Forelimb muscle (tissue), 1 donor: ENCODE results near the gene ASRGL1. TPM values are rescaled to one million over a fixed set of nuclear protein-coding genes. Genes with fewer than 3 reads are reported as not detected.

Experiments used
- DNase-seq: peaks from one replicate; pipeline ENCODE4 v3.0.0-alpha.2; 2013; ENCODE audit warnings: low read depth
- polyA plus RNA-seq: library from polyadenylated mRNA; unstranded; fragments of 120-200 nt; gene quantifications from one replicate; pipeline ENCODE4 v1.2.1, GENCODE V29; 2013; ENCODE audit not compliant: insufficient read length

Gene ASRGL1
- polyA plus RNA-seq, 1 donor: 3.4 TPM

DNA sequence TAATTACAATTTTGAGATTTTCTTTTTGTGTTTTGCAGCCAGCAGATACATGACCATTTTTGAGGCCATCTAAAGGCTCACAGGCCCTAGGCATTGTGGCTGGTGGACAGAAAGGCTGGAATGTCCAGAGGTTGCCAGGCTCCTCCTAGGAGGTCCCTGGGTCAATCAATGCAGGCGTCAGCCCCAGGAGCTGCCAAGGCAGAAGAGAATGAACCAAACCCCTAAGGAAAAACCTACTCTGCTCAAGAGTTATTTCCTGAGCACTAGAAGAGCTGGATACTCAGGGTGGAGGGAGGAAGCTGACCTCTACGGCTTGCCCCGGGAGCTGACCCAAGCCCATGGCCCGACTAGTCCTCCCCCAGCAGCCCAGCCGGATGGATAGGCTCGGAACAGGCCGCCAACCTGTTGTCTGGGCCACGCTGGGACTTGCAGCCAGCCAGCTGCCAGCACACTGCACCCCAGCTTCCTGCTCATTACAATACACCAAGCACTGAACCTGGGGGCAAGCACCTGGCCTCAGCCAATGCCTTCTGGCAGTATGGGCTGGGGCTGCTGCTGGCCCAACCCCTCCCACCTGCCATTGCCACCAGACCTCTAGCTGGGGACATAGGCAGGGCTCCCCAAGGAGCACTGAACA, 75.9 kb downstream of the ASRGL1 start:
- DNase-seq: no peak

- no peak for DNase-seq
Observed at GRCh38 chr11:62416596-62416995, 79.3 kb downstream of the ASRGL1 start.

DNA sequence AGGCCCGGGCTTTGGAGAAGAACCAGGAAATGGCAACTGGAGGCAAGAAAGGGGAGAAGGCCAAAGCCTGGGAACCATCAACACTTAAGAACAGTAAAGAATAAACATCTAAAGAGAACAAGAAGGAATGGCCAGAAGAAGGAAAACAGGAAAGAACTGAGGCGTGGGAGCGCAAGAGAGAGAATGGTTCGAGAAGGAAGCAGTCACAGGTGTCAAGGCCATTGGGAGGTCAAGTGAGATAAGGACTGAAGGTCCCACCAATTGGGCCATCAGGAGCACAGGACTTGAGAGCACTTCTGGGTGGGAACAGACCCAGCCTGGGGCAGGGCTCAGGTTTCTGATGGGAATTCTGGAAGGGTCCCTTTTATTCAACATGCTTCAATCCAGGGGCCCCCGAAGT, 80.9 kb downstream of the ASRGL1 start:
- no peak for DNase-seq

- DNase-seq: no peak
Observed at GRCh38 chr11:62418733-62419132, 81.5 kb downstream of the ASRGL1 start, which contains the start of gene SCGB1A1. SCGB1A1 (plus strand) TSS chr11:62419033; CDS start chr11:62419096, 63 bp downstream.

- no peak for DNase-seq
Observed at GRCh38 chr11:62419314-62419929, 82.2 kb downstream of the ASRGL1 start.

- no peak for DNase-seq
Observed at GRCh38 chr11:62419943-62420342, 82.7 kb downstream of the ASRGL1 start.

GRCh38 chr11:62420882-62421281, 83.6 kb downstream of the ASRGL1 start:
- no peak for DNase-seq

DNA sequence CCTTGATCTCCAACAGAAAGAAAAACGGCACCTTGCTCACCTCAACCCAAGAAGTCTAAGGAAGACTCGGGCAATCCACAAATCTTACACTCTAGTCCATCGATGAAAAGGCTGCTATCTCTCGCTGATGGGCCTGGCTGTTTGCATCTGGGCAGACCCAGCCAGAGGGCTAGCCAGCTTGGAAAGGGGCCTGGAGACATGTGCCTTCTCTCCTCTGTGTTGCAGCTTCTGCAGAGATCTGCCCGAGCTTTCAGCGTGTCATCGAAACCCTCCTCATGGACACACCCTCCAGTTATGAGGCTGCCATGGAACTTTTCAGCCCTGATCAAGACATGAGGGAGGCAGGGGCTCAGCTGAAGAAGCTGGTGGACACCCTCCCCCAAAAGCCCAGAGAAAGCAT, 84.7 kb downstream of the ASRGL1 start:
- no peak for DNase-seq

DNA sequence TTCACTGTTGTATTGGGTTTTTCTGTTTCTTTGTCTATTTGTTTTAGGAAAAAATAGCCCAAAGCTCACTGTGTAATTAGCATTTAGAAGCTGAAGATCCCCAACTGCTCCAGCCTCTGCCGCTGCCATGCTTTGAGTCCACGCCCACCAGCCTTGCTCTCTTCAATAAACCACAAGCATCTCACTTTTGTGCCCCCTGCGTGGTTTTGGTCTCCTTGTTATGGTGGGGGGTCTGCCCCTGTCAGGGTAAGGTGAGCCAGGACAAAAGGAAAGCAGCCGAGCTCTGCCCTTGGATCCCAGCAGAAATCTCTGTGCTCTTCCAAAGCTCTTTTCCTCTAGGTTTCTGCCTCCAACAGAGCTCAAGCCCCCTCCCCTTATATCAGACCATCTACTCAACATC, 85.8 kb downstream of the ASRGL1 start:
- DNase-seq: no peak

- no peak for DNase-seq
Observed at GRCh38 chr11:62427630-62428233, 90.5 kb downstream of the ASRGL1 start.

DNA sequence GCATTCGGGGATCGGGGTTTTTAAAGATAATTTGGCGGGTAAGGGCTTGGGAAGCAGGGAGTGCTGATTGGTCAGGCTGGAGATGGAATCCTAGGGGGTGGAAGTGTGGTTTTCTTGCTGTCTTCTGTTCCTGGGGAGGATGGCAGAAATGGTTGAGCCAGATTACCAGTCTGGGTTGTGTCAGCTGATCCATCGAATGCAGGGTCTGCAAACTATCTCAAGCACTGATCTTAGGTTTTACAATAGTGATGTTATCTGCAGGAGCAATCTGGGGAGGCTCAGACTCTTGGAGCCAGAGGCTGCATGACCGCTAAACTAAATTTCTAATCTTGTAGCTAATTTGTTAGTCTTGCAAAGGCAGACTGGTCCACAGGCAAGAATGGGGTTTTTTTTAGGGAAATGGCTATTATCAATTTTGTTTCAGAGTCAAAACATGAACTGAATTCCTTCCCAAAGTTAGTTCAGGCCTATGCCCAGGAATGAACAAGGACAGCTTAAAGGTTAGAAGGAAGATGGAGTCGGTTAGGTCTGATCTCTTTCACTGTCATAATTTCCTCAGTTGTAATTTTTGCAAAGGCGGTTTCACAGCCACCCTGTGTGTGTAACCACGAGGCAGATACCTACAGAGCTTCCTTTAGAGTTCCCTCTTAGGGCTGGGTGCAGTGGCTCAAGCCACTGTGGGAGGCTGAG, 91.8 kb downstream of the ASRGL1 start:
- no peak for DNase-seq

GRCh38 chr11:62430425-62430824, 93.2 kb downstream of the ASRGL1 start:
- DNase-seq: no peak

DNA sequence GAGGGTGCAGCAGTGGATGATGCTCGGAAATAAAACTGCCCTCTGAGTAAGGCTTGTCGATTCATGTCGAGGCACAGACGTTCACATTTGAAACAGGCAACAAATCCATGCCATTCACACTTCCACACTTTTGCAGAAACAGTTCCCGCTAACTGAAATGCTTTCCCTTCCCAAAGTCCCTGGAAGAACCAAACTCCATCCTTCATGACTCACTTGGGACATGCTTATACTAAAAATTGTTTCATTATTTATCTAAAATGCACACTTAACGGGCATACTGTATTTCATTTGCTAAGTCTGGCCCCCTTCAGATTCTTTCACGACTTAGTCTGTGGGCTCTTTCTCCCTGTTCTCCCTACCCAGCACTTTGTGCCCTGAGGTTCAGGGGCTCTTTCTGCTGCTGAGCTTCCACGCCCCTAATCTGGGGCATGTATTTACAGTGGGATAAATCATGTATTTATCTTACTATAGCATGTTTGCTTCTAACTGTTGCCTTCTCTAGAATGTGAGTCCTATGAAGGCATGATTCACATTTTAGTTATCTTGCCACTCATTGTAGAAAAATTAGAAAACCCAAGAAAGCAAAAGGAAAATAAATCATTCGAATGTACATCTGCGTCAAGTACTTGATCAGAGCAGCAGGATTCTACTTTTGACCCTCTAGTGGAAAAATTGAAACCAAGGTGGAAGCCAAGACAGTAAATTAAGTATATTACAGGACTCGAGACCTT, 94.1 kb downstream of the ASRGL1 start:
- DNase-seq: no peak

DNA sequence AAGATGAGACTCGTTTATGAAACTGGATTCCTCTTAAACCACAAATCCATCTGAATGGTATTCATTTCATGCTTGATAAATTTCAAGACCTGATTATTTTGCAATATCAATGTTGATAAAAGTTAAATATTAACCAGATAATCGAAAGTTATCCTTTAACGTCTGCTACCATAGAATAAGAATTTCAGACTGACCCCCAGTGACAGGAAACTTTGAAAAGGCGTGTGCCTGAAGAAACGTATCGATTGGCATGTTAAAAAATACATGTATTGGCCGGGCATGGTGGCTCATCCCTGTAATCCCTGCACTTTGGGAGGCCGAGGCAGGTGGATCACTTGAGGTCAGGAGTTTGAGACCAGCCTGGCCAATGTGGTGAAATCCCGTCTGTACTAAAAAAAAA, 95.4 kb downstream of the ASRGL1 start:
- DNase-seq: no peak

DNA sequence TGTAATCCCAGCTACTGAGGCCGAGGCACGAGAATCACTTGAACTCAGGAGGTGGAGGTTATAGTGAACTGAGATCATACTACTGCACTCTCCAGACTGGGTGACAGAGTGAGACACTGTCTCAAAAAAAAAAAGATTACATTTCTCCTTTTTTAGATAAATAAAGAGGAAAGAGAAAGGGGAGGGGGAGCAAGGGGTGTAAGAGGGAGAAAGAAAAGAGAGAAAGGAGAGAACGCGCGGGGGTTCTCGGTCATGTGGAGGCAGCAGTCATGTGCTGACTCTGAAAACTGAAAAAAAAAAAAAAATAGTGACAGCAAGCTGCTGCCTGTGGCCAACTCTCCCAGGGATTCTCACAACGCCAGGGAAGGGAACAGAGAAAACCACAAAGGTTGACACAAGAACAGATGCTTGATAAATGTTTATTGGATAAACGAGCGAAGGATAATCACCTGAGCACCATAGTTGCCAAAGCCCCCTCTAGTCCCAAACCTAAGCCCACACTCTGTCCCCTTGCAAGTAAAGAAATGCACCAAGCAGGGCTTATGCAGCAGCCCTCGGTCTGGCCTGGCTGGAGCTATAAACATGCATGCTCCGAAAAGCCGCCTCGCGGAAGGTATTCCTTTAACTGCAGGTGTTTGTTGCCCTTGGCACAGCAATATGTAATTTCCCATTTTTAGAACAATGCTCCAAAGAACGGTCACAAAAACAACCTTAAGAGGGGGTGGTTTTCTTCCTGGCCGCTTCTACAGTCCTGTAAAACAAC, 96.1 kb downstream of the ASRGL1 start:
- no peak for DNase-seq

GRCh38 chr11:62433904-62434276, 96.6 kb downstream of the ASRGL1 start:
- no peak for DNase-seq

DNA sequence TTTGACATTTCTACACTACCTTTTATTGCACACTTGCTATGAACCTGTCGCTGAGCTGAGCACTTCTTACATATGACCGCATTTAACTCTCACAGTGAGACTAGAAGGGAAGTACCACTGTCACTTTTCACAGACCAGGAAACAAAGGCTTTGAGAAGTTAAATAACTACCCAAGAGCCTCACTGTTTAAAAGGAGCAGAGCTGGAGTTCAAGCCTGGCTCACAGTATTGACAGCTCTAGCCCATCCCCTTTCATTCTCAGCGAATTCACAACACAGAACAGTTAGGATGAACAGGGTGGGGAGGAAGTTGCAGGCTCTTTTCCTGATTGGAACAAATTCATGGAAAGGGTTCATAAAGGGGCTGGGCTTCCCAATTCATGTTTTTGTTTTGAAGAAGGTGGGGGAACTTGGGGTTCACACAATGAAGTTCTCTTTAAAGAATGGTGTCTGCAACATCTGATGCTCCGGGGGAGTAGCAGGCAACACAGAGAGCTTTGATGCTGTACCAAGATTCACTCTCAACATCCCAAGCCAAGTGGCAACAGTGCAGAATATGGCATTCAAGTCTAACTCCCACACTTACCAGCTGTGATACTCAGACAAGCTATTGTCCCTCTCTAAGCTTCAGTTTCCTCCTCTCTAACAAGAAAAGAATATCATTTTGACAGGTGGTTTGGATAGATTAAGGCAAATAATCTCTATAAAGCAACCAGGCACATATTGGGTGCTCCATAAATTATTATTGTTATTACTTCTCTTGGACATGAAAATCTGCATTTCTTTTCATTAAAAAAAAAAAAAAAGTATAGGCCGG, 98.8 kb downstream of the ASRGL1 start:
- no peak for DNase-seq

DNA sequence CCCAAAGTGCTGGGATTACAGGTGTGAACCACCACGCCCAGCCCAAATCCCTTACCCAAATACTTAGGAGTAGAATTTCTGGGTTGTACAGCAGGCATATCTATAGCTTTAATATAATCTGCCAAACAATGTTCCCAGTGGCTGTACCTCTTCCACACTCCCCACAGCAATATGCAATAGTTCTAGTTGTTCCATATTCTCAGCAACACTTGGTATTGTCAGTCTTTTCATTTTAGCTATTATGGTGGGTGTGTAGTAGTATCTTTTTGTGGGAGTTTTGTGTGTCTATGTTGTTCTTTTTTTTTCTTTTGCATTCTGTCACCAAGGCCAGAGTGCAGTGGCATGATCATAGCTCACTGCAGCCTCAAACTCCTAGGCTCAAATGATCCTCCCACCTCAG, 100.4 kb downstream of the ASRGL1 start:
- no peak for DNase-seq

DNA sequence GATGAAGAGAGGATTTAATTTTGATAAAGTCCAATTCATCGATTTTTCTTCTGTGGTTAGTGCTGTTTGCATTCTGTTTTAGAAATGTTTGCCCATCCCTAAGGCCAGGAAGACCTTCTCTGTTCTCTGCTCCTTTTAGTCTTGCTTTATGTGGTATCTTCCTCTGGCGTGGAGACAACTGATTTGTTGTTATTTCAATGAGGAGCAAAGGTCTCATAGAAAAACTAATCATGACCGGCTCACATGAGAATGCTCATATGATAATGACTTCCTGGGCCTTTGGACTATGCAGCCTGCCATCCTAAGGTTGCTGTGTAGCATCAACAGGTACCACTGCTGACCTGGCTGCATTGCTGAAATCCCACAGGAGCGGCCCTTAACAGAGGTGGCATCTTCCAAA, 101.4 kb downstream of the ASRGL1 start:
- DNase-seq: no peak
